ENCODE results near the gene IFT88. TPM values are rescaled to one million over a fixed set of nuclear protein-coding genes. Genes with fewer than 3 reads are reported as not detected.

Gene IFT88
- total and polyA plus RNA-seq, 2 of the 8 experiments (the other 6 are each of a cell fraction or from before 2014, with no cell fraction given) = 1.7 to 5.8 TPM

GRCh38 chr13:20709369-20709768 is 142.4 kb downstream of the IFT88 start:
- H3K14ac ChIP-seq (ENCODE audit: insufficient read length) = no peak overlapping the region
- no peak overlapping the region for H2BK20ac ChIP-seq (ENCODE audit: low read length)
- H3K27me3 ChIP-seq (replicated peaks in 1 of 4; ENCODE audit: control insufficient read depth in 3 of 4, extremely low read depth in 1 of 4, insufficient read depth in 3 of 4, low read length in 3 of 4) = no peaks in the 10 kb centered on the region; a peak in 1 of 7 replicates
- no peaks in the 10 kb centered on the region for H3K79me2 ChIP-seq (ENCODE audit: control insufficient read depth in 1 of 2, insufficient read depth in 2 of 2, low read length in 2 of 2)
- no peak overlapping the region for H3K4ac ChIP-seq (replicated peaks; ENCODE audit: insufficient read length, low read depth, low read length)
- CTCF ChIA-PET (ENCODE audit: partially characterized antibody) = interaction anchor here (3.7 kb wide), 1 partner anchor 119 kb away, joined by 11 read pairs; no protein-coding TSS in a partner anchor
- H3K79me1 ChIP-seq (ENCODE audit: low read depth, low read length) = no peaks in the 10 kb centered on the region
- no peak overlapping the region for H4K91ac ChIP-seq (replicated peaks; ENCODE audit: insufficient read length, low read length)
- no peak overlapping the region for H3K9ac ChIP-seq (replicated peaks in 1 of 4; ENCODE audit: extremely low read depth in 1 of 4, low read depth in 3 of 4, low read length in 3 of 4)
- H3K9me3 ChIP-seq (ENCODE audit: insufficient read depth in 2 of 2, low read depth in 1 of 2, low read length in 1 of 2) = no peaks in the 10 kb centered on the region
- WGBS, 2 experiments (ENCODE audit: extremely low coverage in 1 of 2, insufficient coverage in 1 of 2, insufficient read length in 1 of 2, insufficient replicate concordance in 2 of 2, low coverage in 1 of 2, low lambda C conversion rate in 2 of 2, missing lambda C conversion rate in 1 of 2) = 97% methylated on average over 8 of the region's 8 CpGs; no CpG with 5 or more reads in 1 of the 2 experiments
- H2AK5ac ChIP-seq (ENCODE audit: low read depth, low read length) = no peak overlapping the region
- POLR2A ChIA-PET (ENCODE audit: partially characterized antibody) = interaction anchor here (1.0 kb wide), 1 partner anchor 25 kb away, joined by 3 read pairs; no protein-coding TSS in a partner anchor
- no peak overlapping the region for H2AFZ ChIP-seq (ENCODE audit: low read length)
- no peak overlapping the region for H3K18ac ChIP-seq (ENCODE audit: extremely low read depth, low read length)
- no peaks in the 10 kb centered on the region for H3K36me3 ChIP-seq (ENCODE audit: control insufficient read depth in 2 of 4, insufficient read depth in 4 of 4, low read length in 3 of 4)
- H3K56ac ChIP-seq (replicated peaks; ENCODE audit: insufficient read length, low read depth, low read length) = no peak overlapping the region
- FAIRE-seq (no peak), DNase-seq (ENCODE audit: low read depth in 1 of 2, low spot score in 2 of 2) (no peak)
- peaks cover 4 to 11% (median 8%) of the 10 kb centered on the region in 4 experiments; a peak in 6 of 7 replicates for H3K4me1 ChIP-seq (replicated peaks in 1 of 4; ENCODE audit: control insufficient read depth in 3 of 4, insufficient read depth in 4 of 4, low read length in 3 of 4)
- no peak overlapping the region for H3K4me2 ChIP-seq (ENCODE audit: insufficient read depth in 1 of 2, low read depth in 2 of 2, low read length in 2 of 2)
- no peak overlapping the region for H2BK12ac ChIP-seq (ENCODE audit: low read depth, low read length)
- no peak overlapping the region for H4K5ac ChIP-seq (ENCODE audit: insufficient read length, low read depth, low read length)
- H2BK5ac ChIP-seq (ENCODE audit: low read depth, low read length) = no peak overlapping the region
- no peak overlapping the region for H2BK120ac ChIP-seq (replicated peaks; ENCODE audit: low read depth, low read length)
- H4K20me1 ChIP-seq (replicated peaks in 1 of 2; ENCODE audit: control insufficient read depth in 1 of 2, insufficient read depth in 2 of 2, low read length in 2 of 2) = no peaks in the 10 kb centered on the region
- H3K23ac ChIP-seq (ENCODE audit: insufficient read length) = no peak overlapping the region
- H3K23me2 ChIP-seq (ENCODE audit: low read depth, low read length) = peaks cover 2% of the 10 kb centered on the region; the same call in 1 of the 2 replicates
- H4K8ac ChIP-seq (ENCODE audit: extremely low read depth, insufficient read depth, low read length) = no peak overlapping the region
- H2BK15ac ChIP-seq (ENCODE audit: low read length) = no peak overlapping the region
- no peak overlapping the region for H3K27ac ChIP-seq (ENCODE audit: low read depth, low read length)
- H3K4me3 ChIP-seq (ENCODE audit: extremely low read depth in 1 of 4, insufficient read depth in 2 of 4, low read depth in 3 of 4, low read length in 4 of 4) = no peak overlapping the region
- TF ChIP-seq CTCF (IDR thresholded peaks at IDR 0.05; ENCODE audit: control extremely low read depth in 1 of 3, insufficient read depth in 1 of 3, low read depth in 1 of 3, low read length in 3 of 3) = no peak
- no peak for TF ChIP-seq SIN3A (conservative IDR thresholded peaks at IDR 0.05 in 1 of 2, IDR thresholded peaks at IDR 0.05 in 1 of 2; ENCODE audit: low read depth in 1 of 2, low read length in 2 of 2)
- no peak for TF ChIP-seq PHF8 (conservative IDR thresholded peaks at IDR 0.05; ENCODE audit: low read depth, low read length)
- TF ChIP-seq CHD2 (IDR thresholded peaks at IDR 0.05; ENCODE audit: low read length) = no peak
- TF ChIP-seq EGR1 (IDR thresholded peaks at IDR 0.05; ENCODE audit: borderline replicate concordance, low read depth, low read length) = no peak
- TF ChIP-seq KDM5A (IDR thresholded peaks at IDR 0.05; ENCODE audit: low read length) = no peak
- no peak for TF ChIP-seq TAF7 (optimal IDR thresholded peaks at IDR 0.05; ENCODE audit: borderline replicate concordance, low read depth, low read length)
- no peak for TF ChIP-seq TEAD4 (IDR thresholded peaks at IDR 0.05; ENCODE audit: low read depth, low read length)
- TF ChIP-seq ATF2 (IDR thresholded peaks at IDR 0.05; ENCODE audit: low read length) = no peak

Data from H1 (cell line).